HS-27A (cell line): ENCODE data around the gene FRMD5.
"Not testable (repeated sequence)": the region's sequence is repeated elsewhere in the genome, so short reads cannot be mapped to it uniquely, and the experiment has no call there.

Source experiments
- DNase-seq: peaks from one replicate; pipeline ENCODE4 v3.0.0-alpha.2; 2012; ENCODE audit warnings: low read depth, missing footprints

Gene FRMD5

DNA sequence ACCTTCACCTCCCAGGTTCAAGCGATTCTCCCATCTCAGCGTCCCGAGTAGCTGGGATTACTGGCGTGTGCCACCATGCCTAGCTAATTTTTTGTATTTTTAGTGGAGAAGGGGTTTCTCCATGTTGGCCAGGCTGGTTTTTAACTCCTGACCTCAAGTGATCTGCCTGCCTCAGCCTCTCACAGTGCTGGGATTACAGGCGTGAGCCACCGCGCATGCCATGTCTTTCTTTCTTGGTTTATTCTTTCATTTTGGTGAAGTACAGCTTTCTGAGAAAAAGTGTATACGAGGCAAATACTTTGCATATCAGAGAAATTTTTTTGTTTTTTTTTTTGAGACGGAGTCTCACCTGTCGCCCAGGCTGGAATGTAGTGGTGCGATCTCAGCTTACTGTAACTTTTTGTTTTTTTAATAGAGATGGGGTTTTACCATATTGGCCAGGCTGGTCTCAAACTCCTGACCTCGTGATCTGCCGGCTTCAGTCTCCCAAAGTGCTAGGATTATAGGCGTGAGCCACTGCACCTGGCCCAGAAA is 363.5 kb downstream of the FRMD5 start:
- not testable (repeated sequence) for DNase-seq

DNA sequence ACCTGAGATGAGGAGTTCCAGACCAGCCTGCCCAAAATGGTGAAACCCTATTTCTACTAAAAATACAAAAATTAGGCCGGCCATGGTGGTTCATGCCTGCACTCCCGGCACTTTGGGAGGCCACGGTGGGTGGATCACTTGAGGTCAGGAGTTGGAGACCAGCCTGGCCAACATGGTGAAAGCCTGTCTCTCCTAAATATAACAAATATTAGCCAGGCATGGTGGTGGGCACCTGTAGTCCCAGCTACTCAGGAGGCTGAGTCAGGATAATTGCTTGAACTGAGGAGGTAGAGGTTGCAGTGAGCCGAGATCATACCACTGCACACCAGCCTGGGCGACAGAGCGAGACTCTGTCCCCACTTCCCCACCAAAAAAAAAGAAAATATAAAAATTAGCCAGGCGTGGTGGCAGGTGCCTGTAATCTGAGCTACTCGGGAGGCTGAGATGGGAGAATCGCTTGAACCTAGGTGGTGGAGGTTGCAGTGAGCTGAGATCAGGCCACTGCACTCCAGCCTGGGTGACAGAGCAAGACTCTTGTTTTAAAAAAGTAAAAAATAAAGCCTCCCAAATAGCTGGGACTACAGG is 364.3 kb downstream of the FRMD5 start:
- not testable (repeated sequence) for DNase-seq

- DNase-seq: not testable (repeated sequence)
Observed at GRCh38 chr15:43829951-43830540, 365.0 kb downstream of the FRMD5 start.

GRCh38 chr15:43828061-43828657 is 366.9 kb downstream of the FRMD5 start:
- no peak for DNase-seq

- peak; percentile 52 for DNase-seq
Observed at GRCh38 chr15:43826508-43827341, 368.3 kb downstream of the FRMD5 start, which contains the start of gene WDR76. Gene WDR76 (plus strand): TSS chr15:43827002. CDS start chr15:43827033, 31 bp downstream.

GRCh38 chr15:43826029-43826507 is 369.0 kb downstream of the FRMD5 start:
- no peak for DNase-seq

DNA sequence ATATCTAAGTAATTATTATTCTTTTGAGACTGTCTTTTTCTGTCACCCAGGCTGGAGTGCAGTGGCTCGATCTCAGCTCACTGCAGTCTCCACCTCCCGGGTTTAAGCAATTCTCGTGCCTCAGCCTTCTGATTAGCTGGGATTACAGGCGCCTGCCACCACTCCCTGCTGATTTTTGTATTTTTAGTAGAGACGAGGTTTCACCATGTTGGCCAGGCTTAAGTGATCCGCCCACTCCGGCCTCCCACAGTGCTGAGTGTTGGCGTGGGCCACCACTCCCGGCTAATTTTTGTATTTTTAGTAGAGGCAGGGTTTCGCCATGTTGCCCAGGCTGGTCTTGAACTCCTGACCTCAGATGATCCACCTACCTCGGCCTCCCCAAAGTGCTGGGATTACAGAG is 369.8 kb downstream of the FRMD5 start:
- DNase-seq: not testable (repeated sequence)

DNA sequence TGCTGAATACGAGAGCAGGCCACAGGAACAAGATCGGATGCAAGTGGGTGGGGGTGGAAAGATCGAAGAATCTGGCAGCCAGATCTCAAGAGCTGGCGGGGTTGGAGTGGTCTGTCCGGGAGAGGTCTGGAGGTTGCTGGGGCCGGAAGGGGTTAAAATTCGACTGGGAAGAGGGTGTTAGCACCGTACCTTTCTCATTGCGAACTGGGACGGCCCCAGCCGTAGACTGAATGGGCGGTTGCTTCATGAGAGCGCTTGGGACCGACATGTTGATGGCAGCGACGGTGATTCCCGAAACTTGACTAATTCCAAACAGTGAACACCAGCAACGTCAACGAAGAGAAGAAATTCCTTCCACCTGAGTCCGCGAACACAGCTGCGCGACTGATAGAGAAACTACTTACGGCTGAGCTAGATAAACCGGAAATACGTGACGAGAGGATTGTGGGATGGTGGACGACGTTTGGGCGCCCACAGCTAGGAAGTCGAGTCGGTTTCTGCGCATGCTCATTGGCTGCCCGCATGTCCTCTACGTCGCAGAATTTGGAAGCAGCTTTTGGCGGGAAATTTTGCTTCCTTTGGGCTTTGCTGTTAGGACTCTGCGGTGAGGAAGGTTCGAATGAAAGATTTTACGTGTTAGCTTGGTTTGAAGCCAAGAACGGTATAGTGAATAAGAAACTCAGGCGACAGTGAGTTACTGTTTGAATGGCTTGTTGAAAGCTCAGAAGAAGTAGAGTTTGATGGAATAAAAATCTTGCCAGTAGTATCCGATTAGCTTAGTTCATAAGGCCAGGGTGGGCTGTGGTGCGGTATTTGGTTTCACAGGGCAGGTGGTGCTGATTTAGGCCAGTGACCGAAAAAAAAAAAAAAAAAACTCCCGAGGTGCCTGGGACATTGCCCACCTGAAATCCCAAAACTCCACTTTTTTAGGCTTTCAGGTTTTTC is 370.5 kb downstream of the FRMD5 start, which contains the start of gene MFAP1:
Gene MFAP1 (minus strand): TSS at position 389 of the 945 bp plus-strand sequence. CDS start 121 bp downstream, at position 268.
- peak; percentile 94 for DNase-seq

- no peak for DNase-seq
Observed at GRCh38 chr15:43821505-43821904, 373.6 kb downstream of the FRMD5 start.
